Esophagus squamous epithelium (tissue), 5 donors: ENCODE results near the gene DHCR7. TPM values are rescaled to one million over a fixed set of nuclear protein-coding genes. Genes with fewer than 3 reads are reported as not detected.

Experiments used
- DNase-seq: peaks from one replicate; lab custom pipeline; 2025; lab: John Stamatoyannopoulos, UW
- H3K27ac ChIP-seq, 4 donors: fragments of 200-600 bp; sonication (generic); one replicate each; pipeline ENCODE4 v1.5.1; 2016 to 2019; ENCODE audit warnings: mild to moderate bottlenecking in 1 of 4
- H3K27me3 ChIP-seq, 4 donors: fragments of 200-600 bp; sonication (generic); 1 replicate in 3 of 4; 2 replicates in 1 of 4; pipeline versions ENCODE4 v1.5.1 to v1.6.0; 2017 to 2021; ENCODE audit warnings: antibody characterized with exemption in 1 of 4
- H3K36me3 ChIP-seq, 3 donors: fragments of 200-600 bp; sonication (generic); one replicate each; pipeline ENCODE4 v1.5.1; 2016 to 2019
- H3K4me1 ChIP-seq, 3 donors: fragments of 200-600 bp; sonication (generic); one replicate each; pipeline ENCODE4 v1.5.1; 2017 to 2019
- H3K4me3 ChIP-seq, 4 donors: fragments of 200-600 bp; sonication (generic); 1 replicate in 3 of 4; 2 replicates in 1 of 4; pipeline ENCODE4 v1.5.1; 2016 to 2019; ENCODE audit warnings: mild to moderate bottlenecking in 2 of 4, moderate library complexity in 1 of 4
- H3K9me3 ChIP-seq, 3 donors: fragments of 200-600 bp; sonication (generic); one replicate each; pipeline ENCODE4 v1.5.1; 2016 to 2019
- CTCF ChIP-seq, 6 experiments: fragments of 450-650 bp in 4 of 6; fragments of 200-600 bp in 2 of 6; sonication (generic) in 2 of 6; IDR thresholded peaks; one replicate each; pipeline ENCODE4 v1.5.1; 2016 to 2019; ENCODE audit warnings: antibody characterized with exemption in 6 of 6, mild to moderate bottlenecking in 4 of 6, moderate library complexity in 4 of 6
- POLR2A ChIP-seq, 4 donors: fragments of 450-650 bp; IDR thresholded peaks; one replicate each; pipeline ENCODE4 v1.6.1; 2017; ENCODE audit warnings: antibody characterized with exemption in 4 of 4, mild to moderate bottlenecking in 4 of 4, moderate library complexity in 3 of 4
- WGBS, 2 donors: methylation state at CpG; one replicate each; pipeline ENCODE4 v1.1.5; 2018; 5-methylcytosine and 5-hydroxymethylcytosine counted together
- intact Hi-C: fragments of 100-400 bp; cut with DNase I; formaldehyde crosslinking; loops from one replicate; pipeline ENCODE4 v1.15.0; 2022
- total RNA-seq, 4 donors: library from RNA; depleted of rRNA; stranded (reverse); fragments of >200 nt; gene quantifications; one replicate each; pipeline ENCODE4 v1.1.0, GENCODE V29; 2016
- donor health status: DM: yes; HTN: yes; CAD: no.

The DHCR7 gene
- total RNA-seq, 4 donors from 2014 or later = 22.5 to 86.1 (median 36.5) TPM

GRCh38 chr11:71408826-71409225 lies 39.4 kb downstream of the DHCR7 start:
- no peak overlapping the region for H3K27ac ChIP-seq
- TF ChIP-seq POLR2A (IDR thresholded peaks at IDR 0.05) (no peak), CTCF (IDR thresholded peaks at IDR 0.05) (no peak)
- no peak for DNase-seq
- intact Hi-C loops = no loop called here
- peaks cover 0 to 33% (median 0%) of the 10 kb centered on the region in 4 donors for H3K27me3 ChIP-seq
- WGBS, 2 donors = 71 to 74% methylated on average over 7 of the region's 7 CpGs
- no peak overlapping the region for H3K4me3 ChIP-seq
- H3K36me3 ChIP-seq = no peaks in the 10 kb centered on the region
- no peaks in the 10 kb centered on the region for H3K4me1 ChIP-seq
- H3K9me3 ChIP-seq = no peaks in the 10 kb centered on the region

GRCh38 chr11:71407356-71407755 lies 40.8 kb downstream of the DHCR7 start:
- no peak overlapping the region for H3K4me3 ChIP-seq
- no peaks in the 10 kb centered on the region for H3K36me3 ChIP-seq
- no peaks in the 10 kb centered on the region for H3K4me1 ChIP-seq
- no peak for DNase-seq
- no peak for TF ChIP-seq POLR2A (IDR thresholded peaks at IDR 0.05)
- TF ChIP-seq CTCF (IDR thresholded peaks at IDR 0.05) = no peak
- H3K27me3 ChIP-seq = peaks cover 0 to 25% (median 0%) of the 10 kb centered on the region in 4 donors
- no peak overlapping the region for H3K27ac ChIP-seq
- 91% methylated on average over 7 of the region's 15 CpGs; no CpG with 5 or more reads in 1 of the 2 donors for WGBS, 2 donors
- intact Hi-C loops = no loop called here
- H3K9me3 ChIP-seq = no peaks in the 10 kb centered on the region

GRCh38 chr11:71406681-71407080 lies 41.5 kb downstream of the DHCR7 start:
- WGBS, 2 donors = 52 to 66% methylated on average over 3 to 9 of the region's 10 CpGs
- no peaks in the 10 kb centered on the region for H3K36me3 ChIP-seq
- H3K27me3 ChIP-seq = peaks cover 0 to 25% (median 0%) of the 10 kb centered on the region in 4 donors
- no peak overlapping the region for H3K4me3 ChIP-seq
- no peak for DNase-seq
- no peaks in the 10 kb centered on the region for H3K4me1 ChIP-seq
- no peaks in the 10 kb centered on the region for H3K9me3 ChIP-seq
- H3K27ac ChIP-seq = no peak overlapping the region
- TF ChIP-seq CTCF (IDR thresholded peaks at IDR 0.05) = no peak
- no peak for TF ChIP-seq POLR2A (IDR thresholded peaks at IDR 0.05)
- intact Hi-C loops = no loop called here

GRCh38 chr11:71404209-71404608 lies 44.0 kb downstream of the DHCR7 start:
- Histone ChIP-seq H3K4me3 (no peak overlapping the region), H3K4me1 (no peaks in the 10 kb centered on the region), H3K27ac (no peak overlapping the region), H3K36me3 (no peaks in the 10 kb centered on the region), H3K9me3 (no peaks in the 10 kb centered on the region), H3K27me3 (peaks cover 0 to 22% (median 0%) of the 10 kb centered on the region in 4 donors)
- intact Hi-C loops = no loop called here
- TF ChIP-seq POLR2A (IDR thresholded peaks at IDR 0.05) (no peak), CTCF (IDR thresholded peaks at IDR 0.05) (no peak)
- 69 to 81% methylated on average over 7 to 8 of the region's 8 CpGs for WGBS, 2 donors
- no peak for DNase-seq

- intact Hi-C loops = no loop called here
- Histone ChIP-seq H3K27me3 (peaks cover 0 to 22% (median 0%) of the 10 kb centered on the region in 4 donors), H3K36me3 (no peaks in the 10 kb centered on the region), H3K4me3 (no peak overlapping the region), H3K27ac (no peak overlapping the region), H3K4me1 (no peaks in the 10 kb centered on the region), H3K9me3 (no peaks in the 10 kb centered on the region)
- DNase-seq = no peak
- WGBS, 2 donors = 78 to 100% methylated on average over 1 to 15 of the region's 15 CpGs
- TF ChIP-seq CTCF (IDR thresholded peaks at IDR 0.05) = no peak
- TF ChIP-seq POLR2A (IDR thresholded peaks at IDR 0.05) = no peak
Measured at GRCh38 chr11:71402878-71403277, 45.3 kb downstream of the DHCR7 start.
